ENCODE data around the gene TAF4B. TPM values are rescaled to one million over a fixed set of nuclear protein-coding genes. Genes with fewer than 3 reads are reported as not detected.

Gene TAF4B
- total and polyA plus RNA-seq, 4 donors, result 1.6 to 5.9 (median 2.4) TPM

- Histone ChIP-seq H3K4me1 (ENCODE audit: control insufficient read depth in 5 of 5, insufficient read depth in 5 of 5, low read length in 5 of 5) (no peaks in the 10 kb centered on the region), H3K9ac (ENCODE audit: insufficient read depth in 1 of 2, low read length in 2 of 2) (no peak overlapping the region), H3K27me3 (ENCODE audit: control insufficient read depth in 3 of 3, insufficient read depth in 3 of 3, low read length in 2 of 3) (no peaks in the 10 kb centered on the region), H3K27ac (ENCODE audit: low read depth in 1 of 2, low read length in 1 of 2) (no peak overlapping the region), H3K9me3 (ENCODE audit: control insufficient read depth in 4 of 4, insufficient read depth in 3 of 4, low read length in 3 of 4) (no peaks in the 10 kb centered on the region), H3K36me3 (ENCODE audit: control insufficient read depth in 4 of 4, insufficient read depth in 4 of 4, low read length in 4 of 4) (no peaks in the 10 kb centered on the region), H3K4me3 (no peak overlapping the region)
- TF ChIP-seq CTCF (IDR thresholded peaks at IDR 0.05; ENCODE audit: control extremely low read depth, extremely low read depth), result no peak
- 82 to 93% methylated on average over 1 of the region's 1 CpG for WGBS, 2 donors
- ATAC-seq (ENCODE audit: insufficient read depth, low FRiP score), result no peak
- no peak for DNase-seq
These were observed 83.0 kb downstream of the TAF4B start for GRCh38 chr18:26309281-26309680.

GRCh38 chr18:26312199-26312598 is 86.0 kb downstream of the TAF4B start:
- no peaks in the 10 kb centered on the region for H3K27me3 ChIP-seq (ENCODE audit: control insufficient read depth in 3 of 3, insufficient read depth in 3 of 3, low read length in 2 of 3)
- no peak overlapping the region for H3K27ac ChIP-seq (ENCODE audit: low read depth in 1 of 2, low read length in 1 of 2)
- H3K9ac ChIP-seq (ENCODE audit: insufficient read depth in 1 of 2, low read length in 2 of 2), result no peak overlapping the region
- 93 to 95% methylated on average over 1 of the region's 1 CpG for WGBS, 2 donors
- no peak overlapping the region for H3K4me3 ChIP-seq
- ATAC-seq (ENCODE audit: insufficient read depth, low FRiP score) (no peak), DNase-seq (no peak)
- no peaks in the 10 kb centered on the region for H3K36me3 ChIP-seq (ENCODE audit: control insufficient read depth in 4 of 4, insufficient read depth in 4 of 4, low read length in 4 of 4)
- TF ChIP-seq CTCF (IDR thresholded peaks at IDR 0.05; ENCODE audit: control extremely low read depth, extremely low read depth), result no peak
- no peaks in the 10 kb centered on the region for H3K9me3 ChIP-seq (ENCODE audit: control insufficient read depth in 4 of 4, insufficient read depth in 3 of 4, low read length in 3 of 4)
- H3K4me1 ChIP-seq (ENCODE audit: control insufficient read depth in 5 of 5, insufficient read depth in 5 of 5, low read length in 5 of 5), result no peaks in the 10 kb centered on the region

DNA sequence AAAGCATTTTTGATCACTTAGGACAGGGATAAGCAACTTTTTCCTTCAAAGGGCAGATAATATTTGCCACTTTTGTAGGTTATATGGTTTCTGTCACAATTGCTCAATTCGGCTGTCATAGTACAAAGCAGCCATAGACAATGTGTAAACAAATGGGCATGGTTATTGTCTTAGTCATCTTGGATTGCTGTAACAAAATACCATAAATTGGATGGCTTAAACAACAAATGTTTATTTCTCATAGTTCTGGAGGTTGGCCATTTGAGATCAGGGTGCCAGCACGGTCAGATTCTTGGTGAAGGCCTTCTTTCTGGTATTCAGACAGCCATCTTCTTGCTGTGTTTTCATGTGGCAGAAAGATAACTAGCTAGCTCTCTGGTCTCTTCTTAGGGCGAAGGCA is 91.2 kb downstream of the TAF4B start:
- WGBS, 2 donors, result 95% methylated on average over 3 of the region's 3 CpGs
- Histone ChIP-seq H3K9ac (ENCODE audit: insufficient read depth in 1 of 2, low read length in 2 of 2) (no peak overlapping the region), H3K4me3 (no peak overlapping the region), H3K27ac (ENCODE audit: low read depth in 1 of 2, low read length in 1 of 2) (no peak overlapping the region), H3K9me3 (ENCODE audit: control insufficient read depth in 4 of 4, insufficient read depth in 3 of 4, low read length in 3 of 4) (no peaks in the 10 kb centered on the region), H3K27me3 (ENCODE audit: control insufficient read depth in 3 of 3, insufficient read depth in 3 of 3, low read length in 2 of 3) (no peaks in the 10 kb centered on the region), H3K4me1 (ENCODE audit: control insufficient read depth in 5 of 5, insufficient read depth in 5 of 5, low read length in 5 of 5) (no peaks in the 10 kb centered on the region), H3K36me3 (ENCODE audit: control insufficient read depth in 4 of 4, insufficient read depth in 4 of 4, low read length in 4 of 4) (no peaks in the 10 kb centered on the region)
- TF ChIP-seq CTCF (IDR thresholded peaks at IDR 0.05; ENCODE audit: control extremely low read depth, extremely low read depth), result no peak
- DNase-seq (no peak), ATAC-seq (ENCODE audit: insufficient read depth, low FRiP score) (no peak)

- H3K9me3 ChIP-seq (ENCODE audit: control insufficient read depth in 4 of 4, insufficient read depth in 3 of 4, low read length in 3 of 4), result no peaks in the 10 kb centered on the region
- TF ChIP-seq CTCF (IDR thresholded peaks at IDR 0.05; ENCODE audit: control extremely low read depth, extremely low read depth), result no peak
- H3K36me3 ChIP-seq (ENCODE audit: control insufficient read depth in 4 of 4, insufficient read depth in 4 of 4, low read length in 4 of 4), result no peaks in the 10 kb centered on the region
- 91 to 98% methylated on average over 1 of the region's 1 CpG for WGBS, 2 donors
- H3K27me3 ChIP-seq (ENCODE audit: control insufficient read depth in 3 of 3, insufficient read depth in 3 of 3, low read length in 2 of 3), result no peaks in the 10 kb centered on the region
- no peaks in the 10 kb centered on the region for H3K4me1 ChIP-seq (ENCODE audit: control insufficient read depth in 5 of 5, insufficient read depth in 5 of 5, low read length in 5 of 5)
- no peak for DNase-seq
- no peak overlapping the region for H3K9ac ChIP-seq (ENCODE audit: insufficient read depth in 1 of 2, low read length in 2 of 2)
- no peak for ATAC-seq (ENCODE audit: insufficient read depth, low FRiP score)
- no peak overlapping the region for H3K27ac ChIP-seq (ENCODE audit: low read depth in 1 of 2, low read length in 1 of 2)
- no peak overlapping the region for H3K4me3 ChIP-seq
These were observed 94.4 kb downstream of the TAF4B start for GRCh38 chr18:26320686-26321085.
